ENCODE results near the gene ATOSA. TPM values are rescaled to one million over a fixed set of nuclear protein-coding genes. Genes with fewer than 3 reads are reported as not detected.

The ATOSA gene
- total and polyA plus RNA-seq, 2 of the 8 experiments (the other 6 are each of a cell fraction or from before 2014, with no cell fraction given), result 4.6 to 7.9 TPM

DNA sequence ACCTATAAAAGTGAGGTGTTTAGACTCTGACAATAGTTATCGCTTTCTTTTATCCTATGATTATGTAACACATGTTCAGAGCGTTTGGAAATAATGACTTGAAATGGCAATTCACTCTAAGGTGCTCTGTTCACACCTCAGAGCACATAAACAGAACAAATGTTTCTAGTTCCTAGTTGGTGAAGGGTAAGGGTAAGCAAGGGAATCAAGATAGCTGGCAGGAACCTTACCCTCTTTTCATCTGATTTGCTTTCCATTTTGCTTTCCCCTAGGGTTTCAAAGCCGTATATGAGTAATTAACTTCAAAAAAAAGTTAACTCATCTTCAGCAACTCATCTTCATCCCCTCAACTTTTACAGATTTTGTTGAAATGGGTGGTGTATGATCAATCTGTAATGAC is 2.3 kb upstream of the ATOSA start:
- Histone ChIP-seq H3K27ac (ENCODE audit: low read depth, low read length) (no peak overlapping the region), H3K9ac (replicated peaks in 1 of 4; ENCODE audit: extremely low read depth in 1 of 4, low read depth in 3 of 4, low read length in 3 of 4) (no peak overlapping the region), H3K27me3 (replicated peaks in 1 of 4; ENCODE audit: control insufficient read depth in 3 of 4, extremely low read depth in 1 of 4, insufficient read depth in 3 of 4, low read length in 3 of 4) (no peaks in the 10 kb centered on the region), H4K91ac (replicated peaks; ENCODE audit: insufficient read length, low read length) (no peak overlapping the region), H3K4me3 (ENCODE audit: extremely low read depth in 1 of 4, insufficient read depth in 2 of 4, low read depth in 3 of 4, low read length in 4 of 4) (no peak overlapping the region), H2BK12ac (ENCODE audit: low read depth, low read length) (no peak overlapping the region), H3K23ac (ENCODE audit: insufficient read length) (no peak overlapping the region), H2BK20ac (ENCODE audit: low read length) (no peak overlapping the region), H2BK5ac (ENCODE audit: low read depth, low read length) (no peak overlapping the region), H4K5ac (ENCODE audit: insufficient read length, low read depth, low read length) (no peak overlapping the region), H2AK5ac (ENCODE audit: low read depth, low read length) (no peak overlapping the region), H3K9me3 (ENCODE audit: insufficient read depth in 2 of 2, low read depth in 1 of 2, low read length in 1 of 2) (no peaks in the 10 kb centered on the region), H2BK15ac (ENCODE audit: low read length) (no peak overlapping the region), H3K56ac (replicated peaks; ENCODE audit: insufficient read length, low read depth, low read length) (no peak overlapping the region), H3K4ac (replicated peaks; ENCODE audit: insufficient read length, low read depth, low read length) (no peak overlapping the region), H3K14ac (ENCODE audit: insufficient read length) (no peak overlapping the region), H3K18ac (ENCODE audit: extremely low read depth, low read length) (no peak overlapping the region), H3K36me3 (ENCODE audit: control insufficient read depth in 2 of 4, insufficient read depth in 4 of 4, low read length in 3 of 4) (no peaks in the 10 kb centered on the region), H4K8ac (ENCODE audit: extremely low read depth, insufficient read depth, low read length) (no peak overlapping the region), H3K23me2 (ENCODE audit: low read depth, low read length) (no peaks in the 10 kb centered on the region; the same call in 1 of the 2 replicates), H3K79me2 (ENCODE audit: control insufficient read depth in 1 of 2, insufficient read depth in 2 of 2, low read length in 2 of 2) (no peaks in the 10 kb centered on the region), H2AFZ (ENCODE audit: low read length) (no peak overlapping the region), H3K4me1 (replicated peaks in 1 of 4; ENCODE audit: control insufficient read depth in 3 of 4, insufficient read depth in 4 of 4, low read length in 3 of 4) (peaks cover 0 to 4% (median under 1%) of the 10 kb centered on the region in 4 experiments; a peak in 3 of 7 replicates), H3K4me2 (ENCODE audit: insufficient read depth in 1 of 2, low read depth in 2 of 2, low read length in 2 of 2) (no peak overlapping the region), H4K20me1 (replicated peaks in 1 of 2; ENCODE audit: control insufficient read depth in 1 of 2, insufficient read depth in 2 of 2, low read length in 2 of 2) (no peaks in the 10 kb centered on the region), H2BK120ac (replicated peaks; ENCODE audit: low read depth, low read length) (no peak overlapping the region), H3K79me1 (ENCODE audit: low read depth, low read length) (no peaks in the 10 kb centered on the region)
- ChIA-PET CTCF (ENCODE audit: partially characterized antibody) (no interaction called here), POLR2A (ENCODE audit: partially characterized antibody) (no interaction called here)
- DNase-seq (ENCODE audit: low read depth in 1 of 2, low spot score in 2 of 2) (no peak), FAIRE-seq (no peak)
- WGBS, 2 experiments (ENCODE audit: extremely low coverage in 1 of 2, insufficient coverage in 1 of 2, insufficient read length in 1 of 2, insufficient replicate concordance in 2 of 2, low coverage in 1 of 2, low lambda C conversion rate in 2 of 2, missing lambda C conversion rate in 1 of 2), result 87% methylated on average over 3 of the region's 3 CpGs; no CpG with 5 or more reads in 1 of the 2 experiments
- TF ChIP-seq CEBPB (IDR thresholded peaks at IDR 0.05; ENCODE audit: low read depth, low read length) (no peak), POLR2AphosphoS5 (IDR thresholded peaks at IDR 0.05; ENCODE audit: low read depth, low read length) (no peak), JUND (IDR thresholded peaks at IDR 0.05; ENCODE audit: low read length) (no peak), CTBP2 (IDR thresholded peaks at IDR 0.05; ENCODE audit: borderline replicate concordance, insufficient read depth, insufficient read length, low read length) (no peak), TAF1 (IDR thresholded peaks at IDR 0.05; ENCODE audit: low read depth, low read length) (no peak), SIRT6 (IDR thresholded peaks at IDR 0.05; ENCODE audit: low read length) (no peak), BRCA1 (IDR thresholded peaks at IDR 0.05; ENCODE audit: low read depth, low read length) (no peak), MAX (IDR thresholded peaks at IDR 0.05) (no peak)

All from H1 (cell line).